HG02981 (cell line): ENCODE data around the gene RAB5B.
"Not testable (repeated sequence)": the region's sequence is repeated elsewhere in the genome, so short reads cannot be mapped to it uniquely, and the experiment has no call there.

Source experiments
- ATAC-seq: cut with Tn5 transposase; IDR thresholded peaks from one replicate; pipeline ENCODE4 v1.9.1; 2021; ENCODE audit warnings: mild to moderate bottlenecking, moderate library complexity; ENCODE audit not compliant: unreplicated experiment

RAB5B gene

DNA sequence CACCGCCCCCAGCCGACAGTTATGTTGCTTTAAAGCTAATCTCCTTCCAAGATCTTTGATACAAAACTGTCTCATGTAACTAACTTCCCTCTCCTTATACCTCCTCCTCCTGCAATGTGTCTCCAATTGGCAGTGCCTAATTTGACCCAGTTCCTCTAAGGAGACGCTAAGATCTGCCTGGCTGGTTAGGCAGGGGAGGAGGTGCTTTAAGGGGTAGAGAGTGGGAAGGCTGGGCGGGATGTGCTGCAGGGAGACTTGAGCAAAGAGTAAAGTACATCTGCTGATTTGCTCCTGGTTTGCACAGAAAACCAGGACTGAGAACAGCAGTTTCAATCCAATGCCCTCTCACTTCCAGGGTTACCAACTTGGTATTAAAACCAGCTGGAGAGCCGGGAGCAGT, 39.6 kb downstream of the RAB5B start:
- no peak for ATAC-seq

DNA sequence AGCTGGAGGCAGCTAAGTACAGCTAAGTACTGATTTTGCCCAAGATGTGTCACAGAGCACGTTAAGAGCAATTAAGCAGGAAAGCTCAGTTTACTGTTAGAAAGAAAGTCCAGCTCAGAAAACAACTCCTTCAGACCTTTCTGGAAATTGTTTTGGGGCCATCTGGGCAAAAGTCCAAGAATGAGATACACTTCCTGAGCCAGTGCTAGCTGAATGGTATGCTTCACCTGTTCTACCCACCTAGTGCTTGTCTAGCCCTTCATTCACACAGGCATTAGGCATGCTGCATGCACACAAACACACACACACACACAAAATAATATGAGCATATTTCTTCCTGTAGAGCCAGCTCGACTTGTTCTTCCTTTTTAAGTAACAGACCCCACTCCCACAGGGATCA, 40.3 kb downstream of the RAB5B start:
- no peak for ATAC-seq

DNA sequence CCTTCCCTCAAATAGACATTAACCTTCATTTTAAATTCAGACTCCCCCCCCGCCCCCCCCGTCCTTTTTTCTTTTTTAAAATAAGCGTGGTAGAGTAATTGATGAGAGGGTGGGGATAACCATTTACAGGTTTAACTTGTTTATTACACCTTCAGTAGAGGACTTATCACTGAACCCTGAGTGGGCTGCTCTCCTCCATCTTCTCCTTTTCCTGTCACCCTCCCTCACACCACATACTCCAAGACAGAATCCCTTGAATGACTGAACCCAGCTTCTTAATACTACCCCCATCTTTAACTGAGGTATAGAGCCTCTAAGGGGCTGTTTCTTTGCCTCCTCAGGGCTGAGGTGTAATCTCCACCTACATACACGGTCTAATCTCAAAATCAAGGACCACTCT, 43.3 kb downstream of the RAB5B start:
- ATAC-seq = no peak

DNA sequence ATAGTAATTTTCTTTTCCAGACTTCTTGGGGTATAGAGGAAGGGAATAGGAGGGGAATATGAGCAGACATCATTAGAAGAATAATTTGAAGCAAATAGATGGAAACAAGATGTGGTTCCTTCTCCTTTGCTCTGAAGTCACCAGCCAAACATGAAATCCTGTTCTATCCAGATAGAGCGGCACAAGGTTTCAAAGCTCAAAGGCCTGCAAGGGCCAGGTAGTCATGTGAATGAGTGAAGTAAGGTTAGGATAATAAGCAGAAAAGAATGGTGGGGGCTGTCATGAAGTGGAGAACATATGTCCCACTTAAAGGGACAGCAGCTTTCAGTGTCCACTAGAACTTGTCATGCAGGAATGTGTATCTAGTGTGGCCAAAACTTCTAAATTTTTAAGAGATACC, 44.5 kb downstream of the RAB5B start:
- ATAC-seq = no peak

DNA sequence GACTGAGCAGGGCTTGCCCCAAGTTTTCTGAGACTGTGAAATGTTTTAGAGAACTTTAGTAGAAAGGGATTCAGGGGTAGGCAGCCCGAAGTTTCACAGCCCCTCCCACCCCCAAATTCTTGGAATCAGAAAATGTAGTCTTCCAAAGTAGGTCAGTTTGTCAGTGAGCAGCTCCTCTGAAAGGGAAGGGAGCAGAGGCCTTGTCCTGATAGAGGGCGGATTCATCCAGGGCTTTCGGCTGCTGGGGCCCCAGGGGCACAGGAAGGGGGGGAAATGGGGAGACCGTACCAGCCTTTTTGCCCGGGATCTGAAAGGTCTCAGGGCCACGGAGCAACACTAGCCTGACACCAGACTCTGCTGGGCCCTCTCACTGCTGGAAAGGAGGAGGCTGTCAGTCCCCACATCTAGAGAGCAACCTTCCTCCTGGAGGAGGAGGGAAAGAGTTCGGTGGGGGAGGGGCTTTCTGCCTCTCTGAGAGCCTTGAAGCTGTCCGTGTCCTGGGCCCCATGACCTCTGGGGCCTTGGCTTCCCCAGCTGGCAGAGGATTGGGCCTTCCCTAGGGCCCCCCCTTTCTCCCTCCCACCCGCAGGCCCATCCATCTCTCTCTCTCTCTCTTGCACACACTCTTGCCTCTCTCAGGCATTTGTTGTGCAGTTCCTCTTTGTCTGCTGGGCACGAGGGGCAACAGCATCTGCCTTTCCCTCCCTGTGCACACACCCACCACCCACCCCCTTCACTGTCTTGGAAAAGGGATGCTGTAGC, 46.7 kb downstream of the RAB5B start, which contains the start of gene IKZF4:
IKZF4 (plus strand) TSS at position 621 of the 762 bp plus-strand sequence. CDS start 451 bp downstream, outside the sequence.
- no peak for ATAC-seq

DNA sequence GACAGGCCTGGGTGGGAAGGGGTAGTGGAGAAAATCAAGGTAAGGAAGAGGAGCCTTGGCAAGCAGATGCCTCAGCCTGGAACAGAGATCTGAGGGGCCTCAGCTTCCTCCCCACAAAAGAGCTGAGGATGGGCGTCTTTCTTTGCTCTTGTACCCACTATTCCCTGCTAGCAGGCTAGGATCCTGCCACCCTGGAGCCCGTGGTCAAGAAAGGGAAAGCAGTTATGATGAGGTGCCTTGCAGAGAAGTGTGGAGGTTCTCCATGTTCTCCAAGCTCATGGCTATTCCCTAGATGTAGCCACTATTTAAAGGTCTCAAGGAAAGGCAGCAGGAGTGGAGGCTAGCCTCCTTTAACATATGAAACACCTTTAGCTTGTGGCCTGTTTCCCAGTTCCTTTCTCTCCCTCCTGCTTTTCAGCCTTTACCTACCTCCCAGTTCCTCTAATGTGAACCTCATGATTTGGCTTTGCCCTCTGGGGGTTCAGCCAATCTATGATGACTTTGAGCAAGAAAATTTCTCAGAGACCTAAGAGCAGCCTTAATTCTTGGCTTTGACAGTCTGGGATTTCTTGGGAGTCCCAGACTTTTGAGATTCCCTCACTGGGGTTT, 48.1 kb downstream of the RAB5B start:
- no peak for ATAC-seq

DNA sequence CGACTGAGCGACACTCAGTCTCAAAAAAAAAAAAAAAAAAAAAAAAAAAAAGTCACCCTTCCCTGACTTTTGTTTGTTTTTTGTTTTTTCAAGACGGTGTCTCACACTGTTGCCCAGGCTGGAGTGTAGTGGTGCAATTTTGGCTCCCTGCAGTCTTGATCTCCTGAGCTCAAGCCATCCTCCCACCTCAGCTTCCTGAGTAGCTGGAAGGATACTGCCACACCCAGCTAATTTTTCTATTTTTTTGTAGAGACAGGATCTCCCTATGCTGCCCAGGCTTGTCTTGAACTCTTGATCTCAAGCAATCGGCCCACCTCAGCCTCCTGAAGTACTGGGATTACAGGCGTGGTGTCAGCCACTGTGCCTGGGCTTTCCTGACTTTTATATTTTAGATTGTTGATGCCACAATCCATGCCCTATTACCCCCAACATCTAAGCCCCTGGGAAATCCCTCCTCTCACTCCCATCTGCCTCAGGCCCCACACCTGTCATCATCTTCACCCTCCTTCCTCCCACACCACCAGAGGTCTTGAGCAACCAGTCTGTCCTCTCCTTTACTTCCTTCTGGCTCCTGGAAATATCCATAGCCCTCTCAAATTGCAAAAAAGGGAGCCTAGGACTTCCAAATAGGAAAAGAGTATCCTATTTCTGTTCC, 54.8 kb downstream of the RAB5B start:
- no peak for ATAC-seq

DNA sequence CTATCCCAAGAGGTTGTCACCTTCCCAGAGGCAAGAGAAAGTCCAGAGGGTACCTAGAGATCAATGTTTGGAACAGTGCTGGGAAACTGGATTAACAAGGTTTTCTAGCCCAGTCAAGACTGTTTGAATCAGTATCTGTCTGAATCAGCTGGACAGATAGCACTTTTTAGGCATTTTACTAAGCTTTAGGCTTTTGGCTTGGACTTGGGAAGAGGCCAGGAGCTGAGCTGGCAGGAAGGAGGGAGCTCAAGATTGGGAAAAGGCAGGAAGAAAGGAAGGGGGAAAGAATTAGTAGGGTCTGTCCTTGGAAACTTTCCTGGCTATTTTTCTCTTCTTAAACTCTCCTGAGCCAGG, 55.3 kb downstream of the RAB5B start:
- no peak for ATAC-seq

DNA sequence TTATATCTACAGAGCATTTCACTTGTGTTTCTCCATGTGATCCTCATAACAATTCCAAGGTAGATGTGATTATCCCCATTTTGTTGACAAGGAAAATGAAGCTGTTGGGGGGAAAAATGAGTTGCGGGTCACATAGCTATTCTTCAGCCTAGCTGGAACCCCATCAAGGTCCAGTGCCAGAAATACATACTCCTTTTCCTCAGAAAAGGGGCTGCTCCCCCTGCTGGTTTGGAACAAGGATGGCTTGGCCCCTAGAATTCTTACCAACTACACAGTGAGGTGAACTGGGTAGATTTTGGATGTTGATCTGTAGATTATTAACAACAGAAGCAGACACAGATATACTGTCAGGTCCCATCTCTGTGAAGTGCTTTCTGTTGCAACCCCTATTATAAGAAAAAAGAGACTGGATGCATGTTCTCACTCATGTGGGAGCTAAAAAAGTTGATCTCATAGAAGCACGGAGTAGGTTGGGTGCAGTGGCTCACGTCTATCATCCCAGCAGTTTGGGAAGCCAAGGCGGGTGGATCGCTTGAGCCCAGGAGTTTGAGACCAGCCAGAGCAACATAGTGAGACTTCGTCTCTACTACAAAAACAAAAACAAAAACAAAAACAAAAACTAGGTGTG, 55.9 kb downstream of the RAB5B start:
- no peak for ATAC-seq

DNA sequence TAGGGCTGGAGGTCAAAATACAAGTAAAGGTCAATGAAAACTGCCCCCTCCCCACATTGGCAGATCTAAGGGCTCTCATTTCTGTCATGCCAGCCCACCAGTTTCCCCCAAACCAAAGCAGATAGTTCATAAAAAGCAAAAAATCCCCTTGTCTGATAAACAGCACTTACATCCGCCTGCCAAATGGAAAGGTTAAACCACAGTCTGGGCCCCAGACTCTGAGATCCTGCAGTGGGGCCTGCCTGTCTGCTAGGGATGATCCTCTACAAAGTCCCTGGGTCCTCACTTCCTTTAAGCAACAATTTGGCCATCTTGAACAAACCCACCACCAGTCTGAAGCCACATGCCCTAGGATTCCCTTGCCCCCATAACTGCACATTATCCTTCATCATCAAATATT, 58.1 kb downstream of the RAB5B start:
- no peak for ATAC-seq

DNA sequence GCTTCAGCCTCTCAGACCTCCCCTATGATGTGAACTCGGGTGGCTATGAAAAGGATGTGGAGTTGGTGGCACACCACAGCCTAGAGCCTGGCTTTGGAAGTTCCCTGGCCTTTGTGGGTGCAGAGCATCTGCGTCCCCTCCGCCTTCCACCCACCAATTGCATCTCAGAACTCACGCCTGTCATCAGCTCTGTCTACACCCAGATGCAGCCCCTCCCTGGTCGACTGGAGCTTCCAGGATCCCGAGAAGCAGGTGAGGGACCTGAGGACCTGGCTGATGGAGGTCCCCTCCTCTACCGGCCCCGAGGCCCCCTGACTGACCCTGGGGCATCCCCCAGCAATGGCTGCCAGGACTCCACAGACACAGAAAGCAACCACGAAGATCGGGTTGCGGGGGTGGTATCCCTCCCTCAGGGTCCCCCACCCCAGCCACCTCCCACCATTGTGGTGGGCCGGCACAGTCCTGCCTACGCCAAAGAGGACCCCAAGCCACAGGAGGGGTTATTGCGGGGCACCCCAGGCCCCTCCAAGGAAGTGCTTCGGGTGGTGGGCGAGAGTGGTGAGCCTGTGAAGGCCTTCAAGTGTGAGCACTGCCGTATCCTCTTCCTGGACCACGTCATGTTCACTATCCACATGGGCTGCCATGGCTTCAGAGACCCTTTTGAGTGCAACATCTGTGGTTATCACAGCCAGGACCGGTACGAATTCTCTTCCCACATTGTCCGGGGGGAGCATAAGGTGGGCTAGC, 60.9 kb downstream of the RAB5B start:
- no peak for ATAC-seq

DNA sequence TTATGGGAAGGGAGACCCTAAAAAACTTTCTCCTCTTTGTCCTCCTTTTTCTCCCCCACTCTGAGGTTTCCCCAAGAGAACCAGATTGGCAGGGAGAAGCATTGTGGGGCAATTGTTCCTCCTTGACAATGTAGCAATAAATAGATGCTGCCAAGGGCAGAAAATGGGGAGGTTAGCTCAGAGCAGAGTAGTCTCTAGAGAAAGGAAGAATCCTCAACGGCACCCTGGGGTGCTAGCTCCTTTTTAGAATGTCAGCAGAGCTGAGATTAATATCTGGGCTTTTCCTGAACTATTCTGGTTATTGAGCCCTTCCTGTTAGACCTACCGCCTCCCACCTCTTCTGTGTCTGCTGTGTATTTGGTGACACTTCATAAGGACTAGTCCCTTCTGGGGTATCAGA, 63.3 kb downstream of the RAB5B start:
- ATAC-seq = no peak

DNA sequence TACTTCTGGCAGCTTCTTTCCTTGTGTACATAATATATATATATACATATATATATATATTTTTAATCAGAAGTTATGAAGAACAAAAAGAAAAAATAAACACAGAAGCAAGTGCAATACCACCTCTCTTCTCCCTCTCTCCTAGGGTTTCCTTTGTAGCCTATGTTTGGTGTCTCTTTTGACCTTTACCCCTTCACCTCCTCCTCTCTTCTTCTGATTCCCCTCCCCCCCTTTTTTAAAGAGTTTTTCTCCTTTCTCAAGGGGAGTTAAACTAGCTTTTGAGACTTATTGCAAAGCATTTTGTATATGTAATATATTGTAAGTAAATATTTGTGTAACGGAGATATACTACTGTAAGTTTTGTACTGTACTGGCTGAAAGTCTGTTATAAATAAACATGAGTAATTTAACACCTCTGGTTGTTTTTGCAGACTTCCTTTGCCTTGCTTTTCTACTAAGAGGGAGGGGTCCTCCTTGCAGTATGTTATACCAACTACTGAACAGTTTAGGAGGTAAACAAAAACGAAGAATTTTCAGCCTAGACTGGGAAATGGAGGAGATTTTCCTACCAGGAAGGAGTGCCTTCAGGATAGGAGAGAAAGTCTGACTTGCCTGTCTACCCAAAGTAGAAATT, 64.3 kb downstream of the RAB5B start:
- no peak for ATAC-seq

DNA sequence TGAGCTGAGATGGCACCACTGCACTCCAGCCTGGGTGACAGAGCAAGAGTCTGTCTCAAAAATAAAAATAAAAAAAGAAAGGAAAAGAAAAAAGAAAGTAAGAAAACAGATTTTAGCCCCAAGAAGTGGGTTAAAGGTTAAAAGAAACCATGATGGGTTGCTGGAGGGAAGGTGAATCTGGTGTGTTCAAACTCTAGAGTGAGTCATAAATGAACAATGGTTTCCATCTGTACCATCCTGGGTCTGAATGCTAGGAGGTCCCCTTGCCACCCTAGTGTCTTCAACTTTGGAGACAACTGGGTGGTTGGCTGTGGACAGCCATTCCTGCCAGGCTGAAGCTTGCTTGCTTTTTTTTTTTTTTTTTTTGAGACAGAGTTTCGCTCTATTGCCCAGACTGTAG, 66.3 kb downstream of the RAB5B start:
- ATAC-seq = no peak

DNA sequence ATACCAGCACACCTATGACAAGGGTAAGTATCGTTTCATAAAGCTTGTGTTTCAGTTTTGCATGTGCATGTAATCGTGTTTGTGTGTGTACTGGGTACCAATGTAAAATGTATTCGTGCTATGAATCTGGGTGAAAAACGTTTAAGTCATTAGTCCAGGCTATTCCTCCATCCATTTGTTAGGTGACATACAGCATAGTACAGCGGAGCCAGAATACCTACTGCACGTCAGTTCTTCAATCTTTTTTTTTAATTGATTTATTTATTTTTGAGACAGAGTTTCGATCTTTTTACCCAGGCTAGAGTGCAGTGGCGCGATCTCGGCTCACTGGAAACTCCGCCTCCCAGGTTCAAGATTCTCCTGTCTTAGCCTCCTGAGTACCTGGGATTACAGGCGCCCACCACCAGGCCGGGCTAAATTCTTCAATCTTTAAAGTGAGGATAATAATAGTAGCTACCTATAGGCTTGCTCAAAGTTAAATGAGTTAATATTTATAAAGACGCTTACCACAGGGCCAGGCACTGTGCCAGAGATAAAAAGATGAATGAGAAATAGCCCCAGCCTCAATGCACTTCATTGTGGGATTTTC, 67.2 kb downstream of the RAB5B start:
- ATAC-seq = peak; percentile 2

DNA sequence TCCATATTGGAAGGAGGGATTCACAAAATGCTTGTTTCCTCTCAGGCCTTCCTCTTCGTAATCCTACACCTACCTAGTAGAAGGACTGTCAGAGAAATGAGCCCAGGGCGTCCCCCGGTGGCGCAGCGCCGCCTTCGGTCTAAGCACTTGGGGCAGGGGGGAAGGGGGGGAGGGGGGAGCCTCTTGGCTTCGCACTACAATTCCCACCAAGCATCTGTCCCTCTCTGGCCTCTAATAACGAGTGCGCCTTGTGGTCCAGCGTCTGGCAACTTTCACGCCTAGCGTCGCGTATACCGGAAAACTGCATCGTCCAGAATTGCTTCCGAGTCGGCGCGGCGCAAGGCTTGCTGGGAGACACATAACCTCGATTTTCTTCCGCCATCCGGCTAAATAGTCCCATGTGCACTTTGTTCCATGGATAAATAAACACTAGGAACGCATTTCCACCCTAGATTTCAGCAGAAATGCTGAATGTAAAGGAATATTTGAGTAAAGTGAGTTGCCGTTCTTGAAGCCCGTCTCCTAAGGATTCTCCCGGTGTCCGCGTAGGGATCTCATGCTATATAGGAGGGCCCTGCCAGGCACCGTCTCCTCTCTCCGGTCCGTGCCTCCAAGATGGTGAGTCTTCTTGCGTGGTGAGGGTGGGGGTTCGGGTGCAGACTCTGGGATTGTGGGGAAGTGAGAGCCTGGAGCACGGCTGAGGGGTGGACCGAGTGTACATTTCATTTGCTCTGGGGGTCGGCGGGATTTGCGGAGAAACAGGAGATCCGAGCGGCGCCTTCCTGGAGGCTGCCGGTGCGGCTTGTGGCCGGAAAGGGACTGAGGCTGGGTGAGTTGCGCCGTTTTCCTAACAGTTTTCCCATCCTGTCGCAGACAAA, 67.9 kb downstream of the RAB5B start, which contains the start of gene RPS26:
RPS26 (plus strand) TSS at position 367 of the 878 bp plus-strand sequence; CDS start at position 616, 249 bp downstream.
- peak; percentile 97 for ATAC-seq

DNA sequence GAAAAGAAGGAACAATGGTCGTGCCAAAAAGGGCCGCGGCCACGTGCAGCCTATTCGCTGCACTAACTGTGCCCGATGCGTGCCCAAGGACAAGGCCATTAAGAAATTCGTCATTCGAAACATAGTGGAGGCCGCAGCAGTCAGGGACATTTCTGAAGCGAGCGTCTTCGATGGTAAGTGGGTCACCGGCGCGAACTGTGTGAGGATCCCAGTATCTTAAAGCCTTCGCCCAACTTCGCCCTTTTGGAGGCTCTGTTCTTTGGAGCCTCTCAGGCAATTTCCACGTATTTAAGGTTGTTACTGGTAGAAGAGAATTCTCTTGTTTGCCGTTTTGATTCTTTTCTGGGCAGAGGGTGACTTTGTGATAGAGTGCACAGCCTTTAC, 68.5 kb downstream of the RAB5B start:
- ATAC-seq = not testable (repeated sequence)

DNA sequence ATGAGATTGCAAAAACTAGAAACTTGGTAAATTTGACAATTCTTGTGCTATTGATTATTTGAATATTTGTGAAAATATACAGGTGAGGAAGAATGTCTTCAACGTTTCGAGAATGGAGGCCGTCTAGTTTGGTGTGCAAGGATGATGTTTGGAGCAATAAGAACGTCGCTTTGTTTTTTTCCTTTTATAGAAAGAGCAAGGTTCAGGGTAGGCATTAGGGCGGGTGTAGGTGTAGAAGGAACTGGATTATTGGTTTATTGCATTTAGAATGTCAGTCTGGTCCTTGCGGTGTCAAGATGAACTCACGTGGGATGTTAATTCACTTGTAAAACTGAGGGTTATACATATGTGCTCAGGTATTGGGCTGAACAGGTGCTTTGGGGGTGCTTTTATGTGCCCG, 69.0 kb downstream of the RAB5B start:
- ATAC-seq = no peak
